PC-3 (cell line): ENCODE results near the gene LAS1L.

Source experiments
- EZH2 ChIP-seq: fragments of 300-600 bp; sonication (generic); IDR thresholded peaks from one replicate; pipeline ENCODE4 v1.6.1; 2017; ENCODE audit warnings: antibody characterized with exemption, mild to moderate bottlenecking, low read length; ENCODE audit not compliant: unreplicated experiment
- EZH2phosphoT487 ChIP-seq: fragments of 300-600 bp; sonication (generic); IDR thresholded peaks from 2 replicates; pipeline ENCODE4 v1.6.1; 2018; ENCODE audit warnings: mild to moderate bottlenecking, antibody characterized with exemption, low read length, borderline replicate concordance
- TF ChIP-seq, protein P1 (sequence below): fragments of 300-600 bp; sonication (generic); conservative IDR thresholded peaks from 2 replicates; pipeline ENCODE4 v1.5.1; 2017; ENCODE audit warnings: antibody characterized with exemption, low read depth, mild to moderate bottlenecking, low read length

- TF ChIP-seq, protein P1, sequence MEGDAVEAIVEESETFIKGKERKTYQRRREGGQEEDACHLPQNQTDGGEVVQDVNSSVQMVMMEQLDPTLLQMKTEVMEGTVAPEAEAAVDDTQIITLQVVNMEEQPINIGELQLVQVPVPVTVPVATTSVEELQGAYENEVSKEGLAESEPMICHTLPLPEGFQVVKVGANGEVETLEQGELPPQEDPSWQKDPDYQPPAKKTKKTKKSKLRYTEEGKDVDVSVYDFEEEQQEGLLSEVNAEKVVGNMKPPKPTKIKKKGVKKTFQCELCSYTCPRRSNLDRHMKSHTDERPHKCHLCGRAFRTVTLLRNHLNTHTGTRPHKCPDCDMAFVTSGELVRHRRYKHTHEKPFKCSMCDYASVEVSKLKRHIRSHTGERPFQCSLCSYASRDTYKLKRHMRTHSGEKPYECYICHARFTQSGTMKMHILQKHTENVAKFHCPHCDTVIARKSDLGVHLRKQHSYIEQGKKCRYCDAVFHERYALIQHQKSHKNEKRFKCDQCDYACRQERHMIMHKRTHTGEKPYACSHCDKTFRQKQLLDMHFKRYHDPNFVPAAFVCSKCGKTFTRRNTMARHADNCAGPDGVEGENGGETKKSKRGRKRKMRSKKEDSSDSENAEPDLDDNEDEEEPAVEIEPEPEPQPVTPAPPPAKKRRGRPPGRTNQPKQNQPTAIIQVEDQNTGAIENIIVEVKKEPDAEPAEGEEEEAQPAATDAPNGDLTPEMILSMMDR: no peak
- TF ChIP-seq EZH2 (no peak), EZH2phosphoT487 (no peak)
Observed at GRCh38 chrX:65480960-65481359, 53.6 kb downstream of the LAS1L start.
